ENCODE measurements around the gene DEDD2.

GRCh38 chr19:42196011-42197001, 21.2 kb downstream of the DEDD2 start:
- TF ChIP-seq POLR2A (IDR thresholded peaks at IDR 0.05) (no peak), POLR2AphosphoS5 (IDR thresholded peaks at IDR 0.05) (no peak), EP300 (IDR thresholded peaks at IDR 0.05) (no peak)
- TF ChIP-seq, protein P1, sequence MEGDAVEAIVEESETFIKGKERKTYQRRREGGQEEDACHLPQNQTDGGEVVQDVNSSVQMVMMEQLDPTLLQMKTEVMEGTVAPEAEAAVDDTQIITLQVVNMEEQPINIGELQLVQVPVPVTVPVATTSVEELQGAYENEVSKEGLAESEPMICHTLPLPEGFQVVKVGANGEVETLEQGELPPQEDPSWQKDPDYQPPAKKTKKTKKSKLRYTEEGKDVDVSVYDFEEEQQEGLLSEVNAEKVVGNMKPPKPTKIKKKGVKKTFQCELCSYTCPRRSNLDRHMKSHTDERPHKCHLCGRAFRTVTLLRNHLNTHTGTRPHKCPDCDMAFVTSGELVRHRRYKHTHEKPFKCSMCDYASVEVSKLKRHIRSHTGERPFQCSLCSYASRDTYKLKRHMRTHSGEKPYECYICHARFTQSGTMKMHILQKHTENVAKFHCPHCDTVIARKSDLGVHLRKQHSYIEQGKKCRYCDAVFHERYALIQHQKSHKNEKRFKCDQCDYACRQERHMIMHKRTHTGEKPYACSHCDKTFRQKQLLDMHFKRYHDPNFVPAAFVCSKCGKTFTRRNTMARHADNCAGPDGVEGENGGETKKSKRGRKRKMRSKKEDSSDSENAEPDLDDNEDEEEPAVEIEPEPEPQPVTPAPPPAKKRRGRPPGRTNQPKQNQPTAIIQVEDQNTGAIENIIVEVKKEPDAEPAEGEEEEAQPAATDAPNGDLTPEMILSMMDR (IDR thresholded peaks at IDR 0.05), result no peak
